Cerebellar nuclear complex (tissue), 1 donor: ENCODE measurements around the gene CDO1.

Source experiments
- DNase-seq, 2 experiments: peaks; one replicate each; lab custom pipeline; 2025; lab: John Stamatoyannopoulos, UW

The CDO1 gene

GRCh38 chr5:115785381-115786065 lies 30.9 kb downstream of the CDO1 start:
- DNase-seq, result no peak

GRCh38 chr5:115778417-115778816 lies 38.0 kb downstream of the CDO1 start:
- no peak for DNase-seq

- no peak for DNase-seq
Observed at GRCh38 chr5:115776989-115777388, 39.5 kb downstream of the CDO1 start.

GRCh38 chr5:115775999-115776398 lies 40.5 kb downstream of the CDO1 start:
- DNase-seq, result no peak

GRCh38 chr5:115774684-115775083 lies 41.8 kb downstream of the CDO1 start:
- no peak for DNase-seq

- DNase-seq, result no peak
Observed at GRCh38 chr5:115772731-115773475, 43.6 kb downstream of the CDO1 start.

GRCh38 chr5:115770466-115770865 lies 46.0 kb downstream of the CDO1 start:
- DNase-seq, result no peak

- DNase-seq, result no peak
Observed at GRCh38 chr5:115767424-115767823, 49.0 kb downstream of the CDO1 start.

GRCh38 chr5:115766608-115767007 lies 49.9 kb downstream of the CDO1 start:
- DNase-seq, result no peak

- DNase-seq, result no peak
Observed at GRCh38 chr5:115758356-115758755, 58.1 kb downstream of the CDO1 start.

- DNase-seq, result no peak
Observed at GRCh38 chr5:115755675-115756074, 60.8 kb downstream of the CDO1 start.
